ENCODE results near the gene EBF3.
A peak's percentile ranks its signal among the peaks of the same experiment; 100 is the strongest.

The EBF3 gene

GRCh38 chr10:129888784-129889616 lies 75.1 kb downstream of the EBF3 start:
- no peak for DNase-seq

GRCh38 chr10:129887986-129888783 lies 75.9 kb downstream of the EBF3 start:
- no peak for DNase-seq

- DNase-seq: no peak
These were observed 76.6 kb downstream of the EBF3 start for GRCh38 chr10:129887381-129887905.

GRCh38 chr10:129886263-129886662 lies 77.8 kb downstream of the EBF3 start:
- no peak for DNase-seq

- no peak for DNase-seq
These were observed 78.5 kb downstream of the EBF3 start for GRCh38 chr10:129885526-129885925.

GRCh38 chr10:129884398-129885078 lies 79.5 kb downstream of the EBF3 start:
- no peak for DNase-seq

- DNase-seq: no peak
These were observed 80.3 kb downstream of the EBF3 start for GRCh38 chr10:129883626-129884397.

- DNase-seq: no peak
These were observed 81.0 kb downstream of the EBF3 start for GRCh38 chr10:129883029-129883428.

GRCh38 chr10:129882291-129883010 lies 81.6 kb downstream of the EBF3 start:
- DNase-seq: no peak

- DNase-seq: no peak
These were observed 82.4 kb downstream of the EBF3 start for GRCh38 chr10:129881641-129882040.

GRCh38 chr10:129880191-129880870 lies 83.7 kb downstream of the EBF3 start:
- DNase-seq: no peak

GRCh38 chr10:129879655-129880054 lies 84.4 kb downstream of the EBF3 start:
- DNase-seq: no peak

- DNase-seq: no peak
These were observed 85.2 kb downstream of the EBF3 start for GRCh38 chr10:129878835-129879234.

GRCh38 chr10:129877773-129878371 lies 86.2 kb downstream of the EBF3 start:
- DNase-seq: no peak

- DNase-seq: no peak
These were observed 87.2 kb downstream of the EBF3 start for GRCh38 chr10:129876838-129877237.

GRCh38 chr10:129875993-129876726 lies 87.9 kb downstream of the EBF3 start:
- no peak for DNase-seq

GRCh38 chr10:129873351-129873750 lies 90.7 kb downstream of the EBF3 start:
- no peak for DNase-seq

- no peak for DNase-seq
These were observed 92.1 kb downstream of the EBF3 start for GRCh38 chr10:129871966-129872365.

GRCh38 chr10:129870961-129871621 lies 93.0 kb downstream of the EBF3 start:
- DNase-seq: peak in 2 of 14 donors; percentile 28 to 94
